GM18502 (cell line): ENCODE data around the gene ST3GAL4.

Experiments
- ATAC-seq: cut with Tn5 transposase; IDR thresholded peaks from one replicate; pipeline ENCODE4 v1.9.1; 2021; ENCODE audit warnings: mild to moderate bottlenecking; ENCODE audit not compliant: unreplicated experiment, poor library complexity

ST3GAL4 gene

GRCh38 chr11:126461996-126462395, 106.5 kb downstream of the ST3GAL4 start:
- ATAC-seq: no peak

DNA sequence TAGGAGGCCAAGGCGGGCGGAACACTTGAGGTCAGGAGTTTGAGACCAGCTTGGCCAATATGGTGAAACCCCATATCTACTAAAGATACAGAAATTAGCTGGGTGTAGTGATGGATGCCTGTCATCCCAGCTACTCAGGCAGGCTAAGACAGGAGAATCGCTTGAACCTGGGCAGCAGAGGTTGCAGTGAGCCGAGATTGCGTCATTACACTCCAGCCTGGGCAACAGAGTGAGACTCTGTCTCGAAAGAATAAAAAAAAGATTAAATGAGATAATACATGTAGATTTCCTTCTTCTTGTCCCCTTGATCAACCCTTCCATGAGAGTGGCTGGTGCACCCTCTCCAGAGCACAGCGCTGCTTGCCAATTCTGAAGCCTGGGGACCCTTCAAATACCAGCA, 106.9 kb downstream of the ST3GAL4 start:
- ATAC-seq: no peak
